Ovary (tissue), 3 donors: ENCODE data around the gene STK38.

ENCODE experiments used
- CTCF ChIP-seq, 3 donors: fragments of 450-650 bp in 2 of 3; fragments of 200-600 bp in 1 of 3; IDR thresholded peaks; one replicate each; pipeline versions ENCODE4 v1.5.1 to v1.8.0; 2016 to 2022; ENCODE audit warnings: antibody characterized with exemption in 3 of 3, mild to moderate bottlenecking in 1 of 3
- EP300 ChIP-seq: sonication (generic); formaldehyde crosslinking; IDR thresholded peaks from one replicate; pipeline ENCODE4 v1.6.1; 2017; ENCODE audit warnings: antibody characterized with exemption
- POLR2A ChIP-seq: fragments of 450-650 bp; IDR thresholded peaks from one replicate; pipeline ENCODE4 v1.6.1; 2017; ENCODE audit warnings: antibody characterized with exemption, mild to moderate bottlenecking, moderate library complexity
- donor health status: DM: no; HTN: no; CAD: no.

- no peak for TF ChIP-seq EP300
- TF ChIP-seq POLR2A: no peak
- TF ChIP-seq CTCF (IDR thresholded peaks at IDR 0.05): no peak
These were observed 54.7 kb downstream of the STK38 start for GRCh38 chr6:36492621-36493020.
